ENCODE data around the gene DCAF5.

The DCAF5 gene

DNA sequence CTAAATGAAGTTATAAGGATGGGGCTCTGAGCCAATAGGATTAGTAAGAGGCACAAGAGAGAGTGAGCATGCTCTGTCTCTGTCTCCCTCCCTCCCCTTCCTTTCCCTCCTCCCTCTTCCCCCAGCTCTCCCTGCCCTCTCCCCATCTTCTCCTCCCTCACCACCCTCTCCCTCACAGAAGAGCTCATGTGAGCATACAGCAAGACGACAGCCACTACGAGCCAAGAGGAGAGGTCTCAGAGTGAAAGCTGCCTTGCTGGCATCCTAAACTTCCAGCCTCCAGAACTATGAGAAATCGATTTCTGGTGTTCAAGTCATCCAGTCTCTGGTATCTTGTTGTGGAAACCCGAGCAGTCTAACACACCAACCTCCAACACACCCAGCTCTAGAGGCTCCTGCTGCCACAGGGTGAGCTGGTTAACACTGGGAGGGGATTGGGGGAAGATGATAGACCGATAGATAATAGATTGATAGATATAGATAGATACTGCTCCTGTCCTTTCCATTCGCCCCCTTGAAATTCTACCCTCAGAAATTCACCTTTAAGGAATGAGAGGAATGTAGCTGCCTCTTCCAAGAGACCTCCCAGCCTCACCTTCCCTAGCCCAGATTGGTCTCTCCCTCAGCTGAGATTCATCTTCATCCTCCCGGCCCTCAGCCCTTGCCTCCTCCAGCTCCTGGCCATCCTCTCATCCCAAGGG lies 148.0 kb downstream of the DCAF5 start:
- no peak for DNase-seq (ENCODE audit: insufficient read length)
- FAIRE-seq, result no peak

DNA sequence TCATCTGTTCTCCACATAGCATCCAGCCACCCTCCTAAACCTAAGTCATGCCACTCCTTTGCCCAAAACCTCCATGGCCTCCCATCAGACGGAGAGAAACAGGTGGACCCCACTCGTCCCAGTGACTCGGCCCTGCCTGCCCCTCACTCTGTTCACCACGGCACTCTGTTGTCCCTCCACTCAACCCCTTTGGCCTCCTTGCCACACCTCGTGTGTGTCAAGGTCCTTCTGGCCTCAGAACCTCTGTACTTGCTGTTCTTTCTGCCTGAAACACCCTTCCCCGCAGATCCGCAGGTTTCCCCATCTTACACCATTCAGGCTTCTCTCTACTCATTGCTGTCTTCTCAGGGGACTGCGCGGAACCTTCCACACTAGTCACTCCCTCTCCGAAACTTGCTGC lies 149.3 kb downstream of the DCAF5 start:
- DNase-seq (ENCODE audit: insufficient read length) (no peak), FAIRE-seq (no peak)
- TF ChIP-seq POLR2AphosphoS5 (IDR thresholded peaks at IDR 0.05; ENCODE audit: low read depth, low read length), result no peak

More for the DNA sequence above, 148.0 kb downstream of the DCAF5 start:
- TF ChIP-seq POLR2AphosphoS5 (IDR thresholded peaks at IDR 0.05; ENCODE audit: low read depth, low read length) (no peak), POLR2A (IDR thresholded peaks at IDR 0.05; ENCODE audit: low read depth, low read length) (no peak), TAF1 (IDR thresholded peaks at IDR 0.05; ENCODE audit: borderline replicate concordance, low read depth, low read length) (no peak)

DNA sequence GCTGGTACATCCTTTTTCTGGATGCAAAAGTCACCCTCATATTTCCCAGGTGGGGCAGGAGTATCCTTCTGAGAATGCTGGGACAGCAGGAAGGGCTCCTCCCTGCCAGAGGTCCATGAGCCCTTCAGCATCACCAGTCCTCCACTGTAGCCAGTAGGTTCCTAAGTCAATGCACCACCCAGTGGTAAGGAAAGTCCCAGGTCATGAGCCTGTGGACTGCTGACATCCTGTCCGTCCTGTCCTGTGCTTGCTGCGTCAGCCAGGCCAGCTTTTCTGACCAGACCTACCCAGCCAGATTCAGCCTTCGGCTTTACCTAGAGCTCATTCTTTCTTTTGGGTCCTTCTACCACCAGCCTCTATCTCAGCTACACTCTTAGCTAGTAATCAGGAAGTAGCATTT lies 150.8 kb downstream of the DCAF5 start:
- DNase-seq (ENCODE audit: insufficient read length) (no peak), FAIRE-seq (no peak)
- no peak for TF ChIP-seq TAF1 (IDR thresholded peaks at IDR 0.05; ENCODE audit: borderline replicate concordance, low read depth, low read length)
- no peak for TF ChIP-seq POLR2A (IDR thresholded peaks at IDR 0.05; ENCODE audit: low read depth, low read length)
- TF ChIP-seq POLR2AphosphoS5 (IDR thresholded peaks at IDR 0.05; ENCODE audit: low read depth, low read length), result no peak

DNA sequence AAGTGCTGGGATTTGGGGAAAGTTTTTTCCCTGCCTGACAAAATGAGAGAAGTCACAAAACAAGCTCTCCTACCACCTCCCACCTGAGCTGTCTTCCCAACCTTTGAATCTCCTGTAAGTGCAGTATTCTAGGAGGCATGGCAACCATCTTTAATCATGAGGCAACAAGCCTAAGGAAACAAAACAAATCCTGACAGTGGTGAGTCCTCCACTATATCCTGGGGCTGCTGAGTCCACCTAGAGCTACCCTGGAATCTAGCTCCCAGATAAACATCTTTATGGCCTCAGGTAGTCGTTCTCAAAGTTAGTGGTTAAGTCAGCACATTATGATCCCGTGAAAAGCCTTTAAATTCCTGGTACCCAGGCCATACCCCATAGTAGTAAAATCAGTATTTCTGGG lies 151.5 kb downstream of the DCAF5 start:
- no peak for DNase-seq (ENCODE audit: insufficient read length)
- TF ChIP-seq TAF1 (IDR thresholded peaks at IDR 0.05; ENCODE audit: borderline replicate concordance, low read depth, low read length) (no peak), POLR2AphosphoS5 (IDR thresholded peaks at IDR 0.05; ENCODE audit: low read depth, low read length) (no peak), POLR2A (IDR thresholded peaks at IDR 0.05; ENCODE audit: low read depth, low read length) (no peak)
- FAIRE-seq, result no peak

Measured in GM12892 (cell line).